CD14-positive monocyte (primary cell): ENCODE data around the gene RAB11FIP2. TPM values are rescaled to one million over a fixed set of nuclear protein-coding genes. Genes with fewer than 3 reads are reported as not detected.

Source experiments
- DNase-seq, 3 donors: peaks; one replicate each; pipeline ENCODE4 v3.0.0-alpha.2; 2011 to 2022
- H2AFZ ChIP-seq: 2 replicates; pipeline ENCODE4 v1.6.0; 2012; ENCODE audit warnings: mild to moderate bottlenecking, low read depth, low read length, inconsistent platforms; ENCODE audit not compliant: insufficient read depth, poor library complexity, severe bottlenecking
- H3K27ac ChIP-seq, 2 donors: 1 replicate in 1 of 2; 2 replicates in 1 of 2; pipeline ENCODE4 v1.5.1; 2012 to 2013; ENCODE audit warnings: low read length in 2 of 2, control low read depth in 1 of 2, inconsistent platforms in 1 of 2, low read depth in 1 of 2, mild to moderate bottlenecking in 1 of 2
- H3K27me3 ChIP-seq, 2 donors: one replicate each; pipeline versions ENCODE4 v1.6.0 to v1.6.1; 2011 to 2013; ENCODE audit warnings: low read length in 2 of 2; ENCODE audit not compliant: control insufficient read depth in 2 of 2, insufficient read depth in 2 of 2
- H3K36me3 ChIP-seq, 2 donors: replicated peaks in 1 of 2; 1 replicate in 1 of 2; 2 replicates in 1 of 2; pipeline versions ENCODE4 v1.5.1 to v1.6.1; 2012 to 2013; ENCODE audit warnings: low read length in 2 of 2, control low read depth in 1 of 2, inconsistent platforms in 1 of 2, mild to moderate bottlenecking in 1 of 2; ENCODE audit not compliant: insufficient read depth in 2 of 2, control insufficient read depth in 1 of 2
- H3K4me1 ChIP-seq, 2 donors: 1 replicate in 1 of 2; 2 replicates in 1 of 2; pipeline versions ENCODE4 v1.5.1 to v1.6.1; 2012 to 2013; ENCODE audit warnings: low read length in 2 of 2, control low read depth in 1 of 2, inconsistent platforms in 1 of 2, mild to moderate bottlenecking in 1 of 2, moderate library complexity in 1 of 2; ENCODE audit not compliant: insufficient read depth in 2 of 2, control insufficient read depth in 1 of 2
- H3K4me2 ChIP-seq: replicated peaks from 2 replicates; pipeline ENCODE3; 2012; ENCODE audit warnings: low read length, moderate library complexity, mild to moderate bottlenecking; ENCODE audit not compliant: poor library complexity, severe bottlenecking; ENCODE audit errors: extremely low read depth
- H3K4me3 ChIP-seq, 3 experiments: fragments of 200-600 bp in 1 of 3; sonication (generic) in 1 of 3; replicated peaks in 1 of 3; 1 replicate in 2 of 3; 2 replicates in 1 of 3; pipeline ENCODE4 v1.5.1; 2011 to 2013; ENCODE audit warnings: low read length in 3 of 3, mild to moderate bottlenecking in 3 of 3, control low read depth in 2 of 3, low read depth in 2 of 3, inconsistent platforms in 1 of 3, moderate library complexity in 1 of 3
- H3K79me2 ChIP-seq: 2 replicates; pipeline ENCODE4 v1.6.0; 2012; ENCODE audit warnings: mild to moderate bottlenecking, control low read depth, inconsistent platforms, low read length, moderate library complexity; ENCODE audit not compliant: insufficient read depth
- H3K9ac ChIP-seq: 2 replicates; pipeline ENCODE4 v1.6.0; 2017; ENCODE audit warnings: low read length, mild to moderate bottlenecking; ENCODE audit not compliant: insufficient read depth, poor library complexity, severe bottlenecking
- H3K9me3 ChIP-seq, 2 donors: replicated peaks in 1 of 2; 1 replicate in 1 of 2; 2 replicates in 1 of 2; pipeline versions ENCODE4 v1.5.1 to v1.6.1; 2012 to 2013; ENCODE audit warnings: low read length in 2 of 2, control low read depth in 1 of 2; ENCODE audit not compliant: control insufficient read depth in 1 of 2, insufficient read depth in 1 of 2
- H4K20me1 ChIP-seq: 2 replicates; pipeline ENCODE4 v1.6.0; 2012; ENCODE audit warnings: mild to moderate bottlenecking, low read length, control low read depth, moderate library complexity; ENCODE audit not compliant: insufficient read depth
- H3K27ac Mint-ChIP-seq, 7 donors: one replicate each; pipeline ENCODE4 v1.8.0; 2020; ENCODE audit warnings: mild to moderate bottlenecking in 7 of 7, mixed read lengths in 7 of 7, moderate library complexity in 6 of 7, inconsistent platforms in 2 of 7
- H3K27me3 Mint-ChIP-seq, 3 donors: one replicate each; pipeline ENCODE4 v1.8.0; 2021 to 2022; ENCODE audit warnings: low read depth in 3 of 3, mild to moderate bottlenecking in 3 of 3, mixed read lengths in 3 of 3, moderate library complexity in 3 of 3, inconsistent platforms in 1 of 3
- H3K36me3 Mint-ChIP-seq, 2 donors: one replicate each; pipeline ENCODE4 v1.8.0; 2020; ENCODE audit warnings: mixed read lengths in 2 of 2, inconsistent platforms in 1 of 2, mild to moderate bottlenecking in 1 of 2
- H3K4me1 Mint-ChIP-seq: one replicate; pipeline ENCODE4 v1.8.0; 2020; ENCODE audit warnings: mild to moderate bottlenecking, mixed read lengths
- H3K4me3 Mint-ChIP-seq, 2 donors: one replicate each; pipeline ENCODE4 v1.8.0; 2020; ENCODE audit warnings: mild to moderate bottlenecking in 2 of 2, mixed read lengths in 2 of 2, moderate library complexity in 1 of 2
- H3K9me3 Mint-ChIP-seq, 7 donors: one replicate each; pipeline ENCODE4 v1.8.0; 2020 to 2022; ENCODE audit warnings: mixed read lengths in 7 of 7, mild to moderate bottlenecking in 6 of 7, moderate library complexity in 6 of 7, inconsistent platforms in 2 of 7
- WGBS: methylation state at CpG from one replicate; pipeline ENCODE4 v1.1.5; 2013; ENCODE audit warnings: missing lambda C conversion rate; ENCODE audit not compliant: insufficient coverage; 5-methylcytosine and 5-hydroxymethylcytosine counted together
- intact Hi-C, 2 donors: fragments of 100-400 bp; cut with micrococcal nuclease; formaldehyde crosslinking; loops; one replicate each; pipeline versions ENCODE4 v1.15.0 to v1.15.1; 2023
- polyA plus RNA-seq, 3 donors: library from polyadenylated mRNA; depleted of rRNA in 1 of 3; unstranded in 2 of 3; stranded (reverse) in 1 of 3; fragments of 300-500 nt in 2 of 3; fragments of >200 nt in 1 of 3; fragmentation: Illumina TruSeq in 2 of 3; gene quantifications; 1 replicate in 2 of 3; 2 replicates in 1 of 3; pipeline ENCODE4 v1.2.3, GENCODE V29; 2012 to 2021
- TF ChIP-seq, protein P1 (sequence below): fragments of 200-600 bp; IDR thresholded peaks from one replicate; pipeline ENCODE4 v1.8.0; 2022; ENCODE audit warnings: antibody characterized with exemption, mild to moderate bottlenecking

Gene RAB11FIP2
- polyA plus RNA-seq, 3 donors, result 3.5 to 6.7 (median 5.4) TPM

GRCh38 chr10:117965984-117966383 is 80.8 kb downstream of the RAB11FIP2 start:
- H3K9me3 ChIP-seq, result no peaks in the 10 kb centered on the region
- H3K9me3 Mint-ChIP-seq, result peaks cover 0 to 3% (median 0%) of the 10 kb centered on the region in 7 donors
- intact Hi-C loops, result no loop called here
- no peaks in the 10 kb centered on the region for H3K4me1 ChIP-seq
- no peak overlapping the region for H3K27ac Mint-ChIP-seq
- no peaks in the 10 kb centered on the region for H3K36me3 ChIP-seq
- no peak overlapping the region for H3K4me2 ChIP-seq
- peaks cover under 1 to 7% (median 7%) of the 10 kb centered on the region in 3 donors for H3K27me3 Mint-ChIP-seq
- H3K4me1 Mint-ChIP-seq, result no peaks in the 10 kb centered on the region
- no peak overlapping the region for H2AFZ ChIP-seq
- H3K4me3 ChIP-seq, result no peak overlapping the region
- TF ChIP-seq, protein P1, sequence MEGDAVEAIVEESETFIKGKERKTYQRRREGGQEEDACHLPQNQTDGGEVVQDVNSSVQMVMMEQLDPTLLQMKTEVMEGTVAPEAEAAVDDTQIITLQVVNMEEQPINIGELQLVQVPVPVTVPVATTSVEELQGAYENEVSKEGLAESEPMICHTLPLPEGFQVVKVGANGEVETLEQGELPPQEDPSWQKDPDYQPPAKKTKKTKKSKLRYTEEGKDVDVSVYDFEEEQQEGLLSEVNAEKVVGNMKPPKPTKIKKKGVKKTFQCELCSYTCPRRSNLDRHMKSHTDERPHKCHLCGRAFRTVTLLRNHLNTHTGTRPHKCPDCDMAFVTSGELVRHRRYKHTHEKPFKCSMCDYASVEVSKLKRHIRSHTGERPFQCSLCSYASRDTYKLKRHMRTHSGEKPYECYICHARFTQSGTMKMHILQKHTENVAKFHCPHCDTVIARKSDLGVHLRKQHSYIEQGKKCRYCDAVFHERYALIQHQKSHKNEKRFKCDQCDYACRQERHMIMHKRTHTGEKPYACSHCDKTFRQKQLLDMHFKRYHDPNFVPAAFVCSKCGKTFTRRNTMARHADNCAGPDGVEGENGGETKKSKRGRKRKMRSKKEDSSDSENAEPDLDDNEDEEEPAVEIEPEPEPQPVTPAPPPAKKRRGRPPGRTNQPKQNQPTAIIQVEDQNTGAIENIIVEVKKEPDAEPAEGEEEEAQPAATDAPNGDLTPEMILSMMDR, result no peak
- no CpG with 5 or more reads among the region's 2 CpGs for WGBS
- no peaks in the 10 kb centered on the region for H3K36me3 Mint-ChIP-seq
- H3K4me3 Mint-ChIP-seq, result no peak overlapping the region
- no peaks in the 10 kb centered on the region for H3K79me2 ChIP-seq
- no peaks in the 10 kb centered on the region for H4K20me1 ChIP-seq
- no peak overlapping the region for H3K27ac ChIP-seq
- peaks cover 3 to 10% of the 10 kb centered on the region in 2 donors for H3K27me3 ChIP-seq
- H3K9ac ChIP-seq, result no peak overlapping the region
- DNase-seq, result no peak

DNA sequence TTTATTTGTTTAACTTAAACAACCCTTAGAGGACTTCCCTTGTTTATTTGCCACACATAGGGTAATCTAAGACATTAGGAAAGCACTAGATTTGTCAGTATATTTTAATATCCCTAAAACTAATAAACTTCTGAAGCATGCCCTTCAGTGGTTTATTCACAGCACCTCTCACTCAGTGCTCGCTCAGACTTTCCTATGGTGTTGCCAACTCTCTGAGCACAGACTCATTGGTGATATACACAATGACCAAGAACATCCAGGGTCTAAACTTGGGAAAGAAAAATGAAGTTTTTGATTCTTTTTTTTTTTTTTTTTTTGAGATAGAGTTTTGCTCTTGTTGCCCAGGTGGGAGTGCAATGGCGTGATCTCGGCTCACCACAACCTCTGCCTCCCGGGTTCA is 82.2 kb downstream of the RAB11FIP2 start:
- TF ChIP-seq, protein P1, result no peak
- Histone ChIP-seq H3K36me3 (no peaks in the 10 kb centered on the region), H3K79me2 (no peaks in the 10 kb centered on the region), H4K20me1 (no peaks in the 10 kb centered on the region), H2AFZ (no peak overlapping the region), H3K4me3 (no peak overlapping the region), H3K27me3 (peaks cover 3 to 10% of the 10 kb centered on the region in 2 donors), H3K9ac (no peak overlapping the region), H3K4me2 (no peak overlapping the region), H3K4me1 (no peaks in the 10 kb centered on the region), H3K27ac (no peak overlapping the region), H3K9me3 (no peaks in the 10 kb centered on the region)
- no peak for DNase-seq
- Mint-ChIP-seq H3K4me3 (no peak overlapping the region), H3K4me1 (no peaks in the 10 kb centered on the region), H3K27ac (no peak overlapping the region), H3K9me3 (peaks cover 0 to 3% (median 0%) of the 10 kb centered on the region in 7 donors), H3K36me3 (no peaks in the 10 kb centered on the region), H3K27me3 (peaks cover 0 to 8% (median 6%) of the 10 kb centered on the region in 3 donors)
- intact Hi-C loops, result no loop called here
- 83% methylated on average over 1 of the region's 4 CpGs for WGBS
